Measurements from ENCODE around the gene MED16.

DNA sequence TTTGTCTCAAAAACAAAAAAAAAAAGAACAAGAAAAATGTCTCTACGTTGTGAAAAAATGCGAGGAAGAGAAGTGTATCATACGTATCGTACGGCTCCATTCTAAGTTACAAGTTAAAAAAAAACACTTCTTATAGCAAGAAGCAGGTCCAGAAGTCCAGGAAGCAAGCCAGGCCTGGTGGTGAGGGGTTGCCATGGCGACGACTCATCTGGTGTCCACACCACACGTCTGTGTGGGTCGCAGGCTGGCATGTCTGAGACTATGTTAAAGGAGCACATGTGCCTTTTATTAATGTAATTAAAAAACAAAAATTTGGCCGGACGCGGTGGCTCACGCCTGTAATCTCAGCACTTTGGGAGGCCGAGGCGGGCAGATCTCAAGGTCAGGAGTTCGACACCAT lies 5.9 kb downstream of the MED16 start:
- TF ChIP-seq, protein P1, sequence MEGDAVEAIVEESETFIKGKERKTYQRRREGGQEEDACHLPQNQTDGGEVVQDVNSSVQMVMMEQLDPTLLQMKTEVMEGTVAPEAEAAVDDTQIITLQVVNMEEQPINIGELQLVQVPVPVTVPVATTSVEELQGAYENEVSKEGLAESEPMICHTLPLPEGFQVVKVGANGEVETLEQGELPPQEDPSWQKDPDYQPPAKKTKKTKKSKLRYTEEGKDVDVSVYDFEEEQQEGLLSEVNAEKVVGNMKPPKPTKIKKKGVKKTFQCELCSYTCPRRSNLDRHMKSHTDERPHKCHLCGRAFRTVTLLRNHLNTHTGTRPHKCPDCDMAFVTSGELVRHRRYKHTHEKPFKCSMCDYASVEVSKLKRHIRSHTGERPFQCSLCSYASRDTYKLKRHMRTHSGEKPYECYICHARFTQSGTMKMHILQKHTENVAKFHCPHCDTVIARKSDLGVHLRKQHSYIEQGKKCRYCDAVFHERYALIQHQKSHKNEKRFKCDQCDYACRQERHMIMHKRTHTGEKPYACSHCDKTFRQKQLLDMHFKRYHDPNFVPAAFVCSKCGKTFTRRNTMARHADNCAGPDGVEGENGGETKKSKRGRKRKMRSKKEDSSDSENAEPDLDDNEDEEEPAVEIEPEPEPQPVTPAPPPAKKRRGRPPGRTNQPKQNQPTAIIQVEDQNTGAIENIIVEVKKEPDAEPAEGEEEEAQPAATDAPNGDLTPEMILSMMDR (IDR thresholded peaks at IDR 0.05; ENCODE audit: low read depth, low read length), result no peak
- TF ChIP-seq, protein P2, sequence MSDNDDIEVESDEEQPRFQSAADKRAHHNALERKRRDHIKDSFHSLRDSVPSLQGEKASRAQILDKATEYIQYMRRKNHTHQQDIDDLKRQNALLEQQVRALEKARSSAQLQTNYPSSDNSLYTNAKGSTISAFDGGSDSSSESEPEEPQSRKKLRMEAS (IDR thresholded peaks at IDR 0.05; ENCODE audit: low read depth, low read length), result no peak
- TF ChIP-seq MYC (IDR thresholded peaks at IDR 0.05; ENCODE audit: low read depth, low read length) (no peak), POLR2A (IDR thresholded peaks at IDR 0.05; ENCODE audit: extremely low read depth, insufficient read length) (no peak)

Measured in NB4 (cell line).